Keratinocyte (primary cell): ENCODE data around the gene FOXK1. TPM values are rescaled to one million over a fixed set of nuclear protein-coding genes. Genes with fewer than 3 reads are reported as not detected.

Source experiments
- DNase-seq: peaks from one replicate; pipeline ENCODE4 v3.0.0-alpha.2; 2011; ENCODE audit warnings: low read depth, missing footprints, low spot score
- FAIRE-seq: peaks from 2 replicates; lab custom pipeline; 2011; peaks lifted over from hg19 to GRCh38; lab: Jason Lieb, UNC
- H2AFZ ChIP-seq: 2 replicates; pipeline ENCODE4 v1.6.0; 2012; ENCODE audit warnings: low read length, control low read depth, inconsistent platforms; ENCODE audit not compliant: control insufficient read depth
- H3K27ac ChIP-seq: 2 replicates; pipeline ENCODE4 v1.5.1; 2011; ENCODE audit warnings: low read length; ENCODE audit not compliant: control insufficient read depth, insufficient read depth
- H3K27me3 ChIP-seq: 3 replicates; pipeline ENCODE4 v1.6.0; 2011; ENCODE audit warnings: low read length; ENCODE audit not compliant: control insufficient read depth, insufficient read depth; ENCODE audit errors: extremely low read depth
- H3K36me3 ChIP-seq, 2 experiments: 2 replicates in 1 of 2; 3 replicates in 1 of 2; pipeline ENCODE4 v1.5.1; 2011; ENCODE audit warnings: low read length in 2 of 2, mild to moderate bottlenecking in 1 of 2; ENCODE audit not compliant: control insufficient read depth in 2 of 2, insufficient read depth in 2 of 2; ENCODE audit errors: extremely low read depth in 1 of 2
- H3K4me1 ChIP-seq: 3 replicates; pipeline ENCODE4 v1.5.1; 2011; ENCODE audit warnings: low read length; ENCODE audit not compliant: control insufficient read depth, insufficient read depth; ENCODE audit errors: extremely low read depth
- H3K4me2 ChIP-seq: 3 replicates; pipeline ENCODE4 v1.6.0; 2011; ENCODE audit warnings: low read depth, low read length; ENCODE audit not compliant: control insufficient read depth, insufficient read depth; ENCODE audit errors: extremely low read depth
- H3K4me3 ChIP-seq, 3 experiments: fragments of 200-600 bp in 1 of 3; sonication (generic) in 1 of 3; 2 replicates in 2 of 3; 3 replicates in 1 of 3; pipeline ENCODE4 v1.5.1; 2011 to 2016; ENCODE audit warnings: low read length in 3 of 3, mild to moderate bottlenecking in 3 of 3, control low read depth in 2 of 3, inconsistent platforms in 1 of 3, low read depth in 1 of 3, mixed read lengths in 1 of 3, mixed run types in 1 of 3, moderate library complexity in 1 of 3; ENCODE audit not compliant: control insufficient read depth in 2 of 3, insufficient read depth in 2 of 3; ENCODE audit errors: extremely low read depth in 1 of 3
- H3K79me2 ChIP-seq: 2 replicates; pipeline ENCODE4 v1.6.0; 2012; ENCODE audit warnings: low read length; ENCODE audit not compliant: control insufficient read depth, insufficient read depth
- H3K9ac ChIP-seq: 3 replicates; pipeline ENCODE4 v1.6.0; 2011; ENCODE audit warnings: low read length; ENCODE audit not compliant: control insufficient read depth, insufficient read depth; ENCODE audit errors: extremely low read depth
- H3K9me1 ChIP-seq: 3 replicates; pipeline ENCODE4 v1.6.0; 2011; ENCODE audit warnings: low read length; ENCODE audit not compliant: control insufficient read depth, insufficient read depth; ENCODE audit errors: extremely low read depth
- H3K9me3 ChIP-seq: 2 replicates; pipeline ENCODE4 v1.5.1; 2012; ENCODE audit warnings: low read depth, low read length; ENCODE audit not compliant: control insufficient read depth
- H4K20me1 ChIP-seq: 3 replicates; pipeline ENCODE4 v1.6.0; 2011; ENCODE audit warnings: low read length; ENCODE audit not compliant: control insufficient read depth, insufficient read depth; ENCODE audit errors: extremely low read depth
- CTCF ChIP-seq, 3 experiments: IDR thresholded peaks in 1 of 3; conservative IDR thresholded peaks in 1 of 3; optimal IDR thresholded peaks in 1 of 3; 2 replicates in 2 of 3; 3 replicates in 1 of 3; pipeline versions ENCODE3 to v1.5.1; 2011; ENCODE audit warnings: low read length in 3 of 3, mild to moderate bottlenecking in 3 of 3, moderate library complexity in 2 of 3, control low read depth in 1 of 3, inconsistent platforms in 1 of 3; ENCODE audit not compliant: insufficient read depth in 2 of 3; ENCODE audit errors: extremely low read depth in 1 of 3
- EZH2 ChIP-seq: IDR thresholded peaks from one replicate; pipeline ENCODE4 v1.6.1; 2012; ENCODE audit warnings: inconsistent platforms, mild to moderate bottlenecking, low read length, moderate library complexity
- dilution Hi-C: fragments of 300-500 bp; cut with MboI; formaldehyde crosslinking; loops from one replicate; pipeline ENCODE4 v1.7.0; 2020; ENCODE audit warnings: low sequenced_read_pairs; ENCODE audit not compliant: extremely low pct_ligation_motif_present
- polyA plus RNA-seq, 5 experiments: library from polyadenylated mRNA; depleted of rRNA in 3 of 5; stranded (reverse) in 3 of 5; stranded (forward) in 1 of 5; unstranded in 1 of 5; fragments of >200 nt; gene quantifications; 1 replicate in 1 of 5; 2 replicates in 3 of 5; 3 replicates in 1 of 5; pipeline versions ENCODE4 v1.2.1 to v1.2.3, GENCODE V29; 2011 to 2012; ENCODE audit warnings: missing spikeins in 2 of 5, low read depth in 1 of 5, low replicate concordance in 1 of 5

FOXK1 gene
- polyA plus RNA-seq, 1 donor (not counting 4 experiments of a cell fraction or from before 2014, with no cell fraction given), result 4.4 TPM

GRCh38 chr7:4771737-4772136, 89.6 kb downstream of the FOXK1 start:
- Histone ChIP-seq H3K4me2 (no peak overlapping the region), H3K4me1 (peaks cover 8% of the 10 kb centered on the region), H3K9me3 (no peaks in the 10 kb centered on the region), H3K9ac (no peak overlapping the region), H3K9me1 (no peaks in the 10 kb centered on the region), H3K27me3 (no peaks in the 10 kb centered on the region), H3K27ac (no peak overlapping the region), H3K79me2 (peaks cover 12% of the 10 kb centered on the region), H3K4me3 (no peak overlapping the region), H2AFZ (no peak overlapping the region), H4K20me1 (peaks cover 4% of the 10 kb centered on the region), H3K36me3 (peaks cover 5 to 22% of the 10 kb centered on the region in 2 experiments)
- TF ChIP-seq CTCF (optimal IDR thresholded peaks at IDR 0.05 in 1 of 3, IDR thresholded peaks at IDR 0.05 in 1 of 3, conservative IDR thresholded peaks at IDR 0.05 in 1 of 3; ENCODE audit: extremely low read depth in 1 of 3, insufficient read depth in 2 of 3, low read length in 3 of 3), result no peak
- no peak for TF ChIP-seq EZH2
- dilution Hi-C loops, result no loop called here
- FAIRE-seq, result no peak
- no peak for DNase-seq

GRCh38 chr7:4772306-4772705, 90.2 kb downstream of the FOXK1 start:
- no peak overlapping the region for H3K27ac ChIP-seq
- no peak for DNase-seq
- TF ChIP-seq CTCF (optimal IDR thresholded peaks at IDR 0.05 in 1 of 3, IDR thresholded peaks at IDR 0.05 in 1 of 3, conservative IDR thresholded peaks at IDR 0.05 in 1 of 3; ENCODE audit: extremely low read depth in 1 of 3, insufficient read depth in 2 of 3, low read length in 3 of 3) (no peak), EZH2 (no peak)
- H3K9me3 ChIP-seq, result no peaks in the 10 kb centered on the region
- H3K4me1 ChIP-seq, result peaks cover 11% of the 10 kb centered on the region
- H3K36me3 ChIP-seq, result peaks cover 0 to 17% of the 10 kb centered on the region in 2 experiments
- no peak overlapping the region for H3K4me2 ChIP-seq
- no peak overlapping the region for H2AFZ ChIP-seq
- H3K4me3 ChIP-seq, result no peak overlapping the region
- H3K9ac ChIP-seq, result no peak overlapping the region
- H3K9me1 ChIP-seq, result no peaks in the 10 kb centered on the region
- H3K27me3 ChIP-seq, result no peaks in the 10 kb centered on the region
- dilution Hi-C loops, result no loop called here
- H3K79me2 ChIP-seq, result peaks cover 18% of the 10 kb centered on the region
- FAIRE-seq, result no peak
- H4K20me1 ChIP-seq, result peaks cover 4% of the 10 kb centered on the region
